NT2/D1 (cell line): ENCODE results near the gene CRISP3.

Source experiments
- DNase-seq: peaks from one replicate; pipeline ENCODE4 v3.0.0-alpha.2; 2011; ENCODE audit warnings: low read depth, low spot score
- H3K27me3 ChIP-seq: 2 replicates; pipeline ENCODE4 v1.6.0; 2011; ENCODE audit warnings: mild to moderate bottlenecking; ENCODE audit not compliant: insufficient read length, insufficient read depth
- H3K36me3 ChIP-seq: 2 replicates; pipeline ENCODE4 v1.6.1; 2011; ENCODE audit warnings: mild to moderate bottlenecking, low read length, mixed read lengths; ENCODE audit not compliant: insufficient read depth, insufficient read length
- H3K4me1 ChIP-seq: 2 replicates; pipeline ENCODE4 v1.5.1; 2011; ENCODE audit not compliant: insufficient read depth, insufficient read length
- H3K4me3 ChIP-seq: 2 replicates; pipeline ENCODE4 v1.5.1; 2011; ENCODE audit warnings: low read depth; ENCODE audit not compliant: insufficient read length
- H3K9ac ChIP-seq: 2 replicates; pipeline ENCODE4 v1.6.0; 2011; ENCODE audit warnings: low read depth; ENCODE audit not compliant: insufficient read length
- H3K9me3 ChIP-seq: 2 replicates; pipeline ENCODE4 v1.5.1; 2011; ENCODE audit warnings: mild to moderate bottlenecking, low read length; ENCODE audit not compliant: insufficient read depth
- SUZ12 ChIP-seq: IDR thresholded peaks from 2 replicates; pipeline ENCODE4 v1.6.1; 2011; ENCODE audit not compliant: insufficient read length, insufficient read depth; ENCODE audit errors: extremely low read depth
- YY1 ChIP-seq: IDR thresholded peaks from 2 replicates; pipeline ENCODE4 v1.6.1; 2011; ENCODE audit not compliant: insufficient read length, insufficient read depth
- ZNF274 ChIP-seq: IDR thresholded peaks from 2 replicates; pipeline ENCODE4 v1.6.1; 2011; ENCODE audit warnings: mild to moderate bottlenecking, low read depth, low read length

CRISP3 gene

GRCh38 chr6:49693512-49693911 lies 50.7 kb downstream of the CRISP3 start:
- TF ChIP-seq SUZ12: no peak
- no peak for TF ChIP-seq YY1
- no peak for TF ChIP-seq ZNF274
- no peak for DNase-seq
- H3K27me3 ChIP-seq: no peaks in the 10 kb centered on the region
- no peak overlapping the region for H3K9ac ChIP-seq
- no peaks in the 10 kb centered on the region for H3K4me1 ChIP-seq
- no peaks in the 10 kb centered on the region for H3K36me3 ChIP-seq
- H3K4me3 ChIP-seq: no peak overlapping the region
- no peaks in the 10 kb centered on the region for H3K9me3 ChIP-seq

DNA sequence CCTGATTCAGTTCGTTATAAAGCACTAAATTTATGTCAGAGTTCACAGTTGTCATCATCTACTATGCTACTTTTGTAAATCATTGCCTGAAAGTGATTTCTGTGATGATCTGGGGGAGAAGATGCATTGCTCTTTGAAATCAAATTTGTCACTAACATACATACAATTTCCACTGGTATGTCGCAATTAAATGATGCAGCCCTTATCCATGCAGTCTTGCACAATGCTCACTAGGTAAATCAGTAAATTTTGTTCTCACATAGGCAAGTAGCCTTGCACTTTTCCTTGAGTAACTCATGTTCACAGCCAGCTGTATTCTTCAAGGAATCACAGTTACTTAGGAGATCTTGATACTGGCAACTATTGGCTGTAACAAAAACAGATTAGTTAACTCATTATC lies 51.7 kb downstream of the CRISP3 start:
- no peaks in the 10 kb centered on the region for H3K27me3 ChIP-seq
- TF ChIP-seq ZNF274: no peak
- TF ChIP-seq YY1: no peak
- no peak for TF ChIP-seq SUZ12
- H3K9ac ChIP-seq: no peak overlapping the region
- no peak overlapping the region for H3K4me3 ChIP-seq
- H3K4me1 ChIP-seq: no peaks in the 10 kb centered on the region
- DNase-seq: no peak
- no peaks in the 10 kb centered on the region for H3K9me3 ChIP-seq
- H3K36me3 ChIP-seq: no peaks in the 10 kb centered on the region
